CD4-positive, alpha-beta memory T cell (primary cell): Measurements from ENCODE around the gene ZNF106. TPM values are rescaled to one million over a fixed set of nuclear protein-coding genes. Genes with fewer than 3 reads are reported as not detected.

Experiments used
- CTCF ChIA-PET: fragments of 350-600 bp; sonication (Branson Sonifier 250); formaldehyde crosslinking; loops from one replicate; lab custom pipeline; 2021; ENCODE audit warnings: inconsistent platforms; ENCODE audit not compliant: partially characterized antibody; lab: Charles Lee
- POLR2A ChIA-PET: fragments of 350-600 bp; sonication (Branson Sonifier 250); formaldehyde crosslinking; loops from one replicate; lab custom pipeline; 2021; ENCODE audit not compliant: partially characterized antibody; lab: Charles Lee
- DNase-seq, 5 donors: peaks; one replicate each; pipeline versions ENCODE4 v3.0.0 to v3.0.0-alpha.2; 2020 to 2022; ENCODE audit warnings: mixed read lengths in 1 of 5
- H3K27ac ChIP-seq: one replicate; pipeline ENCODE4 v1.7.0; 2013; ENCODE audit warnings: low read depth, low read length
- H3K27me3 ChIP-seq: 2 replicates; pipeline ENCODE4 v1.7.0; 2013; ENCODE audit warnings: mild to moderate bottlenecking, low read length, moderate library complexity; ENCODE audit not compliant: insufficient read depth
- H3K36me3 ChIP-seq: 2 replicates; pipeline ENCODE4 v1.7.0; 2013; ENCODE audit warnings: mild to moderate bottlenecking, low read length, moderate library complexity; ENCODE audit not compliant: insufficient read depth
- H3K4me1 ChIP-seq: 2 replicates; pipeline ENCODE4 v1.7.0; 2013; ENCODE audit warnings: mild to moderate bottlenecking, low read length, moderate library complexity; ENCODE audit not compliant: insufficient read depth
- H3K4me3 ChIP-seq, 2 donors: one replicate each; pipeline ENCODE4 v1.7.0; 2013; ENCODE audit warnings: low read length in 2 of 2, mild to moderate bottlenecking in 1 of 2
- H3K9me3 ChIP-seq, 2 donors: one replicate each; pipeline ENCODE4 v1.7.0; 2013; ENCODE audit warnings: low read length in 2 of 2, control low read depth in 1 of 2; ENCODE audit not compliant: control insufficient read depth in 1 of 2
- H3K27ac Mint-ChIP-seq, 7 donors: one replicate each; pipeline ENCODE4 v1.8.0; 2020 to 2021; ENCODE audit warnings: mixed read lengths in 7 of 7, mild to moderate bottlenecking in 6 of 7, inconsistent platforms in 3 of 7, moderate library complexity in 3 of 7
- H3K27me3 Mint-ChIP-seq, 2 donors: one replicate each; pipeline ENCODE4 v1.8.0; 2020 to 2021; ENCODE audit warnings: mixed read lengths in 2 of 2
- H3K36me3 Mint-ChIP-seq, 2 donors: one replicate each; pipeline ENCODE4 v1.8.0; 2020 to 2021; ENCODE audit warnings: mixed read lengths in 2 of 2, inconsistent platforms in 1 of 2, mild to moderate bottlenecking in 1 of 2
- H3K4me1 Mint-ChIP-seq, 4 donors: one replicate each; pipeline ENCODE4 v1.8.0; 2020 to 2021; ENCODE audit warnings: mixed read lengths in 4 of 4, mild to moderate bottlenecking in 1 of 4
- H3K4me3 Mint-ChIP-seq, 8 donors: one replicate each; pipeline ENCODE4 v1.8.0; 2020 to 2021; ENCODE audit warnings: mixed read lengths in 8 of 8, mild to moderate bottlenecking in 7 of 8, moderate library complexity in 6 of 8, inconsistent platforms in 3 of 8
- H3K9me3 Mint-ChIP-seq, 8 donors: one replicate each; pipeline ENCODE4 v1.8.0; 2020 to 2021; ENCODE audit warnings: mixed read lengths in 8 of 8, mild to moderate bottlenecking in 5 of 8, inconsistent platforms in 3 of 8, moderate library complexity in 1 of 8
- intact Hi-C: fragments of 100-400 bp; cut with micrococcal nuclease; formaldehyde crosslinking; loops from one replicate; pipeline ENCODE4 v1.15.1; 2023
- polyA plus RNA-seq, 2 donors: library from polyadenylated mRNA; unstranded; fragments of 300-500 nt; fragmentation: Illumina TruSeq; gene quantifications; one replicate each; pipeline ENCODE4 v1.2.3, GENCODE V29; 2021
- total RNA-seq, 2 experiments: library from RNA; stranded (reverse); gene quantifications; one replicate each; pipeline ENCODE4 v1.2.3, GENCODE V29; 2021

The ZNF106 gene
- total and polyA plus RNA-seq, 4 experiments from 2014 or later, result 16.1 to 53.2 (median 44.3) TPM

GRCh38 chr15:42508263-42508690 is 17.3 kb upstream of the ZNF106 start:
- H3K27me3 Mint-ChIP-seq, result no peaks in the 10 kb centered on the region
- ChIA-PET CTCF (no interaction called here), POLR2A (no interaction called here)
- peaks cover 5 to 11% (median 10%) of the 10 kb centered on the region in 4 donors for H3K4me1 Mint-ChIP-seq
- Histone ChIP-seq H3K36me3 (peaks cover 3% of the 10 kb centered on the region), H3K27me3 (no peaks in the 10 kb centered on the region), H3K9me3 (no peaks in the 10 kb centered on the region), H3K4me1 (peaks cover 8% of the 10 kb centered on the region), H3K27ac (no peak overlapping the region), H3K4me3 (no peak overlapping the region)
- H3K36me3 Mint-ChIP-seq, result peaks cover 11 to 30% of the 10 kb centered on the region in 2 donors
- intact Hi-C loops, result no loop called here
- H3K27ac Mint-ChIP-seq, result peak overlapping the region in 1 of 7 donors; percentile 24
- H3K4me3 Mint-ChIP-seq, result no peak overlapping the region
- H3K9me3 Mint-ChIP-seq, result no peaks in the 10 kb centered on the region
- no peak for DNase-seq

GRCh38 chr15:42507514-42507913 is 16.6 kb upstream of the ZNF106 start:
- no peaks in the 10 kb centered on the region for H3K27me3 ChIP-seq
- H3K4me1 ChIP-seq, result peaks cover 8% of the 10 kb centered on the region
- no peak overlapping the region for H3K4me3 ChIP-seq
- intact Hi-C loops, result no loop called here
- H3K27ac ChIP-seq, result no peak overlapping the region
- H3K9me3 ChIP-seq, result no peaks in the 10 kb centered on the region
- Mint-ChIP-seq H3K4me1 (peaks cover 5 to 11% (median 10%) of the 10 kb centered on the region in 4 donors), H3K27ac (no peak overlapping the region), H3K36me3 (peaks cover 5 to 23% of the 10 kb centered on the region in 2 donors), H3K4me3 (no peak overlapping the region), H3K9me3 (no peaks in the 10 kb centered on the region), H3K27me3 (no peaks in the 10 kb centered on the region)
- ChIA-PET POLR2A (no interaction called here), CTCF (no interaction called here)
- H3K36me3 ChIP-seq, result no peaks in the 10 kb centered on the region
- no peak for DNase-seq

GRCh38 chr15:42504631-42505030 is 13.7 kb upstream of the ZNF106 start:
- intact Hi-C loops, result no loop called here
- H3K4me3 Mint-ChIP-seq, result no peak overlapping the region
- no peak overlapping the region for H3K4me3 ChIP-seq
- ChIA-PET POLR2A (interaction anchor here (1.0 kb wide), 2 partner anchors 9 to 14 kb away, joined by 4 to 7 read pairs; partner anchors contain the start of genes SNAP23 and ZNF106), CTCF (interaction anchor here (0.7 kb wide), 1 partner anchor 609 kb away, joined by 3 read pairs; no protein-coding TSS in a partner anchor)
- H3K27ac ChIP-seq, result no peak overlapping the region
- H3K36me3 Mint-ChIP-seq, result peaks cover 0 to 10% of the 10 kb centered on the region in 2 donors
- no peak for DNase-seq
- no peaks in the 10 kb centered on the region for H3K9me3 Mint-ChIP-seq
- H3K36me3 ChIP-seq, result no peaks in the 10 kb centered on the region
- H3K27me3 ChIP-seq, result no peaks in the 10 kb centered on the region
- no peaks in the 10 kb centered on the region for H3K9me3 ChIP-seq
- no peak overlapping the region for H3K27ac Mint-ChIP-seq
- peaks cover 6% of the 10 kb centered on the region for H3K4me1 ChIP-seq
- H3K4me1 Mint-ChIP-seq, result peaks cover 9 to 20% (median 14%) of the 10 kb centered on the region in 4 donors
- no peaks in the 10 kb centered on the region for H3K27me3 Mint-ChIP-seq

GRCh38 chr15:42503825-42504224 is 12.9 kb upstream of the ZNF106 start:
- Mint-ChIP-seq H3K27ac (peak overlapping the region in 1 of 7 donors; percentile 18), H3K27me3 (no peaks in the 10 kb centered on the region), H3K4me1 (peaks cover 9 to 22% (median 17%) of the 10 kb centered on the region in 4 donors), H3K4me3 (no peak overlapping the region), H3K9me3 (no peaks in the 10 kb centered on the region), H3K36me3 (peaks cover 0 to 9% of the 10 kb centered on the region in 2 donors)
- no peaks in the 10 kb centered on the region for H3K9me3 ChIP-seq
- H3K27ac ChIP-seq, result no peak overlapping the region
- no peak overlapping the region for H3K4me3 ChIP-seq
- intact Hi-C loops, result no loop called here
- CTCF ChIA-PET, result interaction anchor here (1.4 kb wide), 1 partner anchor 14 kb away, joined by 3 read pairs; no protein-coding TSS in a partner anchor
- no peaks in the 10 kb centered on the region for H3K27me3 ChIP-seq
- no peaks in the 10 kb centered on the region for H3K36me3 ChIP-seq
- H3K4me1 ChIP-seq, result peaks cover 6% of the 10 kb centered on the region
- POLR2A ChIA-PET, result interaction anchor here (1.0 kb wide), 2 partner anchors 9 to 13 kb away, joined by 4 to 7 read pairs; partner anchors contain the start of gene ZNF106
- no peak for DNase-seq

GRCh38 chr15:42502477-42502876 is 11.5 kb upstream of the ZNF106 start:
- no peak overlapping the region for H3K27ac Mint-ChIP-seq
- no peak for DNase-seq
- no peak overlapping the region for H3K4me3 Mint-ChIP-seq
- ChIA-PET CTCF (interaction anchor here (1.4 kb wide), 1 partner anchor 13 kb away, joined by 3 read pairs; no protein-coding TSS in a partner anchor), POLR2A (interaction anchor here (1.1 to 1.4 kb wide), 2 partner anchors 12 to 15 kb away, joined by 3 to 7 read pairs; partner anchors contain the start of gene ZNF106)
- no peaks in the 10 kb centered on the region for H3K36me3 ChIP-seq
- peaks cover 13% of the 10 kb centered on the region for H3K4me1 ChIP-seq
- intact Hi-C loops, result no loop called here
- no peak overlapping the region for H3K27ac ChIP-seq
- H3K27me3 ChIP-seq, result no peaks in the 10 kb centered on the region
- no peaks in the 10 kb centered on the region for H3K9me3 Mint-ChIP-seq
- H3K4me1 Mint-ChIP-seq, result peaks cover 14 to 29% (median 21%) of the 10 kb centered on the region in 4 donors
- H3K4me3 ChIP-seq, result no peak overlapping the region
- no peaks in the 10 kb centered on the region for H3K27me3 Mint-ChIP-seq
- peaks cover 0 to 6% of the 10 kb centered on the region in 2 donors for H3K36me3 Mint-ChIP-seq
- H3K9me3 ChIP-seq, result no peaks in the 10 kb centered on the region

GRCh38 chr15:42499858-42500609 is 9.1 kb upstream of the ZNF106 start:
- Mint-ChIP-seq H3K27me3 (no peaks in the 10 kb centered on the region), H3K4me1 (peaks cover 28 to 53% (median 40%) of the 10 kb centered on the region in 4 donors), H3K4me3 (no peak overlapping the region), H3K9me3 (no peaks in the 10 kb centered on the region), H3K27ac (peak overlapping the region in 1 of 7 donors; percentile 11), H3K36me3 (peaks cover 0 to 11% of the 10 kb centered on the region in 2 donors)
- ChIA-PET CTCF (interaction anchor here (1.2 kb wide), 1 partner anchor 426 kb away, joined by 3 read pairs; no protein-coding TSS in a partner anchor), POLR2A (interaction anchor here (2.9 kb wide), 1 partner anchor 9 kb away, joined by 17 read pairs; the partner anchor contains the start of gene ZNF106)
- Histone ChIP-seq H3K4me3 (no peak overlapping the region), H3K9me3 (no peaks in the 10 kb centered on the region), H3K4me1 (peaks cover 24% of the 10 kb centered on the region), H3K36me3 (no peaks in the 10 kb centered on the region), H3K27me3 (no peaks in the 10 kb centered on the region), H3K27ac (no peak overlapping the region)
- intact Hi-C loops, result no loop called here
- DNase-seq, result no peak
